Esophagus squamous epithelium (tissue), 4 donors: ENCODE data around the gene PRKCD.

Source experiments
- POLR2A ChIP-seq, 4 donors: fragments of 450-650 bp; IDR thresholded peaks; one replicate each; pipeline ENCODE4 v1.6.1; 2017; ENCODE audit warnings: antibody characterized with exemption in 4 of 4, mild to moderate bottlenecking in 4 of 4, moderate library complexity in 3 of 4
- TF ChIP-seq, protein P1 (sequence below), 6 experiments: fragments of 450-650 bp in 4 of 6; fragments of 200-600 bp in 2 of 6; sonication (generic) in 2 of 6; IDR thresholded peaks; one replicate each; pipeline ENCODE4 v1.5.1; 2016 to 2019; ENCODE audit warnings: antibody characterized with exemption in 6 of 6, mild to moderate bottlenecking in 4 of 6, moderate library complexity in 4 of 6

DNA sequence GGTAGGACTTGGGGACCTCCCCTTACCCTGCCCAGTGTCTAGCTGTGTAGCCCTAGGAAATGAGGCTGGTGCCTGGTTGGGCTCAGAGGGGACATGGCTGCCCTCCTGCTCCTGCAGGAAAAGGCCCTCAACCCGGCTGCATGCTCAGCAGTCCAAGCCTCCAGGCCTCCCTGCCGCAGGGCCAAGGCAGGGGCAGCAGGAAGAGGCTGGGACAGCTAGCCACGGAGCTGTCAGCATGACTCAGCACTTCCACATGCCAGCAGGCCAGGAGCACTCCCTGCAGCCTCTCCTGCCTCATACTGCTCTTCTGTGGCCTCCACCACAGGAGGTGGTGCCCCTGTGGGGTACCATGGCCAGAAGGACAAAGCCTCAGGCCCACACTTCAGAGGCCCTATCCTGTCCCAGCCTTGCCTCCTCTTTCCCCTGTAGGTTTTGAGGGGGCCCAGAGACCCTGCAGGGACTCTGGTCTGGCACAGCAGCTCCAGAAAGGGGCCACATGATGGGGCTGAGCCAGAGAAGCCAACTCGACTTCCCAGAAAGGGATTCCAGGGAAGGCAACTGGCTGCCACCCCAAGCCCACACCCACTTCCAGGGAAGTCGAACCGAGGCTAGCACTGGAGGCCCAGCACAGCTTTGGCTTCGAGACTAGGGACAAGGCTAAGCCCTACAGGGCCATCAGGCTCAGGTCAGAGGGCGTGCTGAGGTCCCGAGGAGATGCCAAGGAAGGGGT lies 75.3 kb downstream of the PRKCD start:
- TF ChIP-seq POLR2A (IDR thresholded peaks at IDR 0.05) = no peak
- TF ChIP-seq, protein P1, sequence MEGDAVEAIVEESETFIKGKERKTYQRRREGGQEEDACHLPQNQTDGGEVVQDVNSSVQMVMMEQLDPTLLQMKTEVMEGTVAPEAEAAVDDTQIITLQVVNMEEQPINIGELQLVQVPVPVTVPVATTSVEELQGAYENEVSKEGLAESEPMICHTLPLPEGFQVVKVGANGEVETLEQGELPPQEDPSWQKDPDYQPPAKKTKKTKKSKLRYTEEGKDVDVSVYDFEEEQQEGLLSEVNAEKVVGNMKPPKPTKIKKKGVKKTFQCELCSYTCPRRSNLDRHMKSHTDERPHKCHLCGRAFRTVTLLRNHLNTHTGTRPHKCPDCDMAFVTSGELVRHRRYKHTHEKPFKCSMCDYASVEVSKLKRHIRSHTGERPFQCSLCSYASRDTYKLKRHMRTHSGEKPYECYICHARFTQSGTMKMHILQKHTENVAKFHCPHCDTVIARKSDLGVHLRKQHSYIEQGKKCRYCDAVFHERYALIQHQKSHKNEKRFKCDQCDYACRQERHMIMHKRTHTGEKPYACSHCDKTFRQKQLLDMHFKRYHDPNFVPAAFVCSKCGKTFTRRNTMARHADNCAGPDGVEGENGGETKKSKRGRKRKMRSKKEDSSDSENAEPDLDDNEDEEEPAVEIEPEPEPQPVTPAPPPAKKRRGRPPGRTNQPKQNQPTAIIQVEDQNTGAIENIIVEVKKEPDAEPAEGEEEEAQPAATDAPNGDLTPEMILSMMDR (IDR thresholded peaks at IDR 0.05) = no peak
